HepG2 (cell line): ENCODE measurements around the gene SERPINA6. TPM values are rescaled to one million over a fixed set of nuclear protein-coding genes. Genes with fewer than 3 reads are reported as not detected.

ENCODE experiments used
- CCAR2 ChIP-seq: fragments of 200-400 bp; formaldehyde crosslinking; optimal IDR thresholded peaks from 2 replicates; pipeline ENCODE3; 2018; ENCODE audit warnings: low read depth, mild to moderate bottlenecking, low read length, moderate library complexity
- HOXA5 ChIP-seq: sonication (generic); formaldehyde crosslinking; IDR thresholded peaks from 2 replicates; pipeline ENCODE4 v1.4.0; 2020; ENCODE audit warnings: missing genetic modification reagents
- MXI1 ChIP-seq: IDR thresholded peaks from 3 replicates; pipeline ENCODE4 v1.6.1; 2012; ENCODE audit warnings: low read depth, low read length, inconsistent platforms, borderline replicate concordance
- PHB2 ChIP-seq: fragments of 450-650 bp; IDR thresholded peaks from 2 replicates; pipeline ENCODE4 v1.6.1; 2018; ENCODE audit not compliant: partially characterized antibody
- PLRG1 ChIP-seq: fragments of 450-650 bp; conservative IDR thresholded peaks from 2 replicates; pipeline ENCODE4 v1.6.1; 2016
- PRMT3 ChIP-seq: sonication (generic); formaldehyde crosslinking; IDR thresholded peaks from 2 replicates; pipeline ENCODE4 v1.8.1; 2022; ENCODE audit warnings: low read depth, mild to moderate bottlenecking, moderate library complexity, missing genetic modification reagents, borderline replicate concordance
- ZNF121 ChIP-seq: sonication (generic); formaldehyde crosslinking; IDR thresholded peaks from 2 replicates; pipeline ENCODE4 v1.5.0; 2020; ENCODE audit warnings: mild to moderate bottlenecking, missing genetic modification reagents
- ZNF20 ChIP-seq: sonication (generic); formaldehyde crosslinking; IDR thresholded peaks from 2 replicates; pipeline ENCODE4 v1.4.0; 2020; ENCODE audit warnings: mild to moderate bottlenecking, moderate library complexity, missing genetic modification reagents
- ZNF550 ChIP-seq: sonication (generic); formaldehyde crosslinking; IDR thresholded peaks from 2 replicates; pipeline ENCODE4 v1.4.0; 2020; ENCODE audit warnings: mild to moderate bottlenecking, missing genetic modification reagents, borderline replicate concordance
- polyA plus RNA-seq, 8 experiments: library from polyadenylated mRNA; depleted of rRNA in 3 of 8; stranded (reverse) in 7 of 8; unstranded in 1 of 8; fragments of >200 nt; fragmentation: Illumina TruSeq in 4 of 8; extraction: Trizol in 4 of 8; gene quantifications; 2 replicates each; pipeline versions ENCODE4 v1.2.1 to v1.2.3, GENCODE V29; 2011 to 2016; ENCODE audit warnings: low read depth in 4 of 8, missing spikeins in 1 of 8, mixed read lengths in 1 of 8; ENCODE audit not compliant: insufficient read depth in 1 of 8
- total RNA-seq, 5 experiments: library from RNA; depleted of rRNA; stranded (reverse); fragments of >200 nt; fragmentation: Illumina TruSeq; extraction: Trizol; gene quantifications; 2 replicates each; pipeline ENCODE4 v1.2.3, GENCODE V29; 2016; ENCODE audit warnings: low read depth in 1 of 5
- TF ChIP-seq, protein P1 (sequence below), 2 experiments: fragments of 450-650 bp in 1 of 2; sonication (generic) in 1 of 2; formaldehyde crosslinking in 1 of 2; IDR thresholded peaks; 2 replicates each; pipeline versions ENCODE4 v1.6.1 to v1.8.0; 2016 to 2022; ENCODE audit warnings: antibody characterized with exemption in 1 of 2, mild to moderate bottlenecking in 1 of 2, missing genetic modification reagents in 1 of 2
- TF ChIP-seq, protein P2 (sequence below): IDR thresholded peaks from 2 replicates; pipeline ENCODE4 v1.6.1; 2018; ENCODE audit warnings: missing genetic modification reagents
- TF ChIP-seq, protein P3 (sequence below): sonication (generic); formaldehyde crosslinking; IDR thresholded peaks from 2 replicates; pipeline ENCODE4 v1.5.0; 2020; ENCODE audit warnings: mild to moderate bottlenecking, missing genetic modification reagents, borderline replicate concordance
- TF ChIP-seq, protein P4 (sequence below): sonication (generic); formaldehyde crosslinking; IDR thresholded peaks from 2 replicates; pipeline ENCODE4 v1.8.0; 2022; ENCODE audit warnings: missing genetic modification reagents, low read depth, mild to moderate bottlenecking, borderline replicate concordance
- TF ChIP-seq, protein P5 (sequence below): IDR thresholded peaks from 2 replicates; pipeline ENCODE4 v1.6.1; 2016

SERPINA6 gene
- total and polyA plus RNA-seq, 2 of the 13 experiments (the other 11 are each of a cell fraction or from before 2014, with no cell fraction given) = 260 to 333 TPM

- TF ChIP-seq, protein P1, sequence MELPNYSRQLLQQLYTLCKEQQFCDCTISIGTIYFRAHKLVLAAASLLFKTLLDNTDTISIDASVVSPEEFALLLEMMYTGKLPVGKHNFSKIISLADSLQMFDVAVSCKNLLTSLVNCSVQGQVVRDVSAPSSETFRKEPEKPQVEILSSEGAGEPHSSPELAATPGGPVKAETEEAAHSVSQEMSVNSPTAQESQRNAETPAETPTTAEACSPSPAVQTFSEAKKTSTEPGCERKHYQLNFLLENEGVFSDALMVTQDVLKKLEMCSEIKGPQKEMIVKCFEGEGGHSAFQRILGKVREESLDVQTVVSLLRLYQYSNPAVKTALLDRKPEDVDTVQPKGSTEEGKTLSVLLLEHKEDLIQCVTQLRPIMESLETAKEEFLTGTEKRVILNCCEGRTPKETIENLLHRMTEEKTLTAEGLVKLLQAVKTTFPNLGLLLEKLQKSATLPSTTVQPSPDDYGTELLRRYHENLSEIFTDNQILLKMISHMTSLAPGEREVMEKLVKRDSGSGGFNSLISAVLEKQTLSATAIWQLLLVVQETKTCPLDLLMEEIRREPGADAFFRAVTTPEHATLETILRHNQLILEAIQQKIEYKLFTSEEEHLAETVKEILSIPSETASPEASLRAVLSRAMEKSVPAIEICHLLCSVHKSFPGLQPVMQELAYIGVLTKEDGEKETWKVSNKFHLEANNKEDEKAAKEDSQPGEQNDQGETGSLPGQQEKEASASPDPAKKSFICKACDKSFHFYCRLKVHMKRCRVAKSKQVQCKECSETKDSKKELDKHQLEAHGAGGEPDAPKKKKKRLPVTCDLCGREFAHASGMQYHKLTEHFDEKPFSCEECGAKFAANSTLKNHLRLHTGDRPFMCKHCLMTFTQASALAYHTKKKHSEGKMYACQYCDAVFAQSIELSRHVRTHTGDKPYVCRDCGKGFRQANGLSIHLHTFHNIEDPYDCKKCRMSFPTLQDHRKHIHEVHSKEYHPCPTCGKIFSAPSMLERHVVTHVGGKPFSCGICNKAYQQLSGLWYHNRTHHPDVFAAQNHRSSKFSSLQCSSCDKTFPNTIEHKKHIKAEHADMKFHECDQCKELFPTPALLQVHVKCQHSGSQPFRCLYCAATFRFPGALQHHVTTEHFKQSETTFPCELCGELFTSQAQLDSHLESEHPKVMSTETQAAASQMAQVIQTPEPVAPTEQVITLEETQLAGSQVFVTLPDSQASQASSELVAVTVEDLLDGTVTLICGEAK (IDR thresholded peaks at IDR 0.05) = no peak
- TF ChIP-seq, protein P1 (CRISPR knock-in tag; IDR thresholded peaks at IDR 0.05) = no peak; the same call in 1 of the 2 replicates
- TF ChIP-seq PHB2 (no peak), PLRG1 (no peak), ZNF121 (CRISPR knock-in tag) (0 out of 2 replicates have a peak, but pooled peaks have one; percentile 30), MXI1 (peak; percentile 63; the same call in 1 of the 3 replicates), CCAR2 (no peak), HOXA5 (CRISPR knock-in tag) (peak; percentile 19; the same call in 1 of the 2 replicates), PRMT3 (CRISPR knock-in tag) (no peak), ZNF550 (no peak), ZNF20 (CRISPR knock-in tag) (no peak)
- TF ChIP-seq, protein P2, sequence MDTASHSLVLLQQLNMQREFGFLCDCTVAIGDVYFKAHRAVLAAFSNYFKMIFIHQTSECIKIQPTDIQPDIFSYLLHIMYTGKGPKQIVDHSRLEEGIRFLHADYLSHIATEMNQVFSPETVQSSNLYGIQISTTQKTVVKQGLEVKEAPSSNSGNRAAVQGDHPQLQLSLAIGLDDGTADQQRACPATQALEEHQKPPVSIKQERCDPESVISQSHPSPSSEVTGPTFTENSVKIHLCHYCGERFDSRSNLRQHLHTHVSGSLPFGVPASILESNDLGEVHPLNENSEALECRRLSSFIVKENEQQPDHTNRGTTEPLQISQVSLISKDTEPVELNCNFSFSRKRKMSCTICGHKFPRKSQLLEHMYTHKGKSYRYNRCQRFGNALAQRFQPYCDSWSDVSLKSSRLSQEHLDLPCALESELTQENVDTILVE (CRISPR knock-in tag) = no peak; the same call in 1 of the 2 replicates
- TF ChIP-seq, protein P3, sequence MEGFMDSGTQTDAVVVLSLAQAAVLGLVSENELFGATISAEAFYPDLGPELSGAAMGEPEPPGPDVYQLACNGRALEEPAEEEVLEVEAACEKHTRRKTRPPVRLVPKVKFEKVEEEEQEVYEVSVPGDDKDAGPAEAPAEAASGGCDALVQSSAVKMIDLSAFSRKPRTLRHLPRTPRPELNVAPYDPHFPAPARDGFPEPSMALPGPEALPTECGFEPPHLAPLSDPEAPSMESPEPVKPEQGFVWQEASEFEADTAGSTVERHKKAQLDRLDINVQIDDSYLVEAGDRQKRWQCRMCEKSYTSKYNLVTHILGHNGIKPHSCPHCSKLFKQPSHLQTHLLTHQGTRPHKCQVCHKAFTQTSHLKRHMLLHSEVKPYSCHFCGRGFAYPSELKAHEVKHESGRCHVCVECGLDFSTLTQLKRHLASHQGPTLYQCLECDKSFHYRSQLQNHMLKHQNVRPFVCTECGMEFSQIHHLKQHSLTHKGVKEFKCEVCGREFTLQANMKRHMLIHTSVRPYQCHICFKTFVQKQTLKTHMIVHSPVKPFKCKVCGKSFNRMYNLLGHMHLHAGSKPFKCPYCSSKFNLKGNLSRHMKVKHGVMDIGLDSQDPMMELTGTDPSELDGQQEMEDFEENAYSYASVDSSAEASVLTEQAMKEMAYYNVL = peak; percentile 63; the same call in 1 of the 2 replicates
- TF ChIP-seq, protein P4, sequence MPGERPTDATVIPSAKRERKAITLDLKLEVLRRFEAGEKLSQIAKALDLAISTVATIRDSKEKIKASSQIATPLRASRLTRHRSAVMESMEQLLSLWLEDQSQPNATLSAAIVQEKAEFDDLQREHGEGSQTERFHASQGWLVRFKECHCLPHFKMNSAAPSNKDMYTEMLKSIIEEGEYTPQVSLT (CRISPR knock-in tag) = no peak
- TF ChIP-seq, protein P5, sequence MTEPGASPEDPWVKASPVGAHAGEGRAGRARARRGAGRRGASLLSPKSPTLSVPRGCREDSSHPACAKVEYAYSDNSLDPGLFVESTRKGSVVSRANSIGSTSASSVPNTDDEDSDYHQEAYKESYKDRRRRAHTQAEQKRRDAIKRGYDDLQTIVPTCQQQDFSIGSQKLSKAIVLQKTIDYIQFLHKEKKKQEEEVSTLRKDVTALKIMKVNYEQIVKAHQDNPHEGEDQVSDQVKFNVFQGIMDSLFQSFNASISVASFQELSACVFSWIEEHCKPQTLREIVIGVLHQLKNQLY (CRISPR knock-in tag) = no peak
Observed at GRCh38 chr14:94322648-94323570, at the start of gene SERPINA6 (continued).
